SK-N-SH (cell line): ENCODE measurements around the gene CHPF. TPM values are rescaled to one million over a fixed set of nuclear protein-coding genes. Genes with fewer than 3 reads are reported as not detected.

Source experiments
- CTCF ChIA-PET: fragments of 300-600, 350-600 bp; formaldehyde crosslinking; extraction: SDS; loops from one replicate; lab custom pipeline; 2021; lab: Yijun Ruan, JAX
- POLR2A ChIA-PET: fragments of 350-600 bp; sonication (Branson Sonifier 250); formaldehyde crosslinking; extraction: SDS; loops from one replicate; lab custom pipeline; 2020; ENCODE audit warnings: antibody characterized with exemption, inconsistent platforms; lab: Yijun Ruan, JAX
- DNase-seq: peaks from one replicate; pipeline ENCODE4 v3.0.0; 2012
- H2AFZ ChIP-seq: fragments of 200-600 bp; sonication (generic); 2 replicates; pipeline ENCODE4 v1.8.1; 2016; ENCODE audit warnings: antibody characterized with exemption, mild to moderate bottlenecking, low read depth
- H3F3A ChIP-seq: fragments of 200-600 bp; sonication (generic); replicated peaks from 2 replicates; pipeline ENCODE3; 2016; ENCODE audit warnings: antibody characterized with exemption, mild to moderate bottlenecking; ENCODE audit not compliant: insufficient read depth
- H3K27ac ChIP-seq, 2 experiments: fragments of 200-500 bp in 1 of 2; fragments of 200-600 bp in 1 of 2; sonication (Bioruptor generic) in 1 of 2; sonication (generic), shearing (Covaris generic) in 1 of 2; 2 replicates each; pipeline versions ENCODE4 v1.5.1 to v1.6.1; 2014 to 2016; ENCODE audit warnings: low read depth in 2 of 2, inconsistent platforms in 1 of 2, low read length in 1 of 2, mild to moderate bottlenecking in 1 of 2, mixed read lengths in 1 of 2
- H3K27me3 ChIP-seq: fragments of 200-600 bp; sonication (generic), shearing (Covaris generic); 2 replicates; pipeline ENCODE4 v1.6.1; 2016; ENCODE audit warnings: mixed run types; ENCODE audit not compliant: insufficient read depth
- H3K36me3 ChIP-seq, 2 experiments: fragments of 200-500 bp in 1 of 2; fragments of 200-600 bp in 1 of 2; sonication (Bioruptor generic) in 1 of 2; sonication (generic) in 1 of 2; replicated peaks in 1 of 2; 2 replicates each; pipeline versions ENCODE3 to v1.5.1; 2014 to 2016; ENCODE audit warnings: low read length in 1 of 2, mild to moderate bottlenecking in 1 of 2; ENCODE audit not compliant: insufficient read depth in 2 of 2, control insufficient read depth in 1 of 2
- H3K4me1 ChIP-seq, 2 experiments: fragments of 200-500 bp in 1 of 2; fragments of 200-600 bp in 1 of 2; sonication (Bioruptor generic) in 1 of 2; sonication (generic), shearing (Covaris generic) in 1 of 2; 2 replicates each; pipeline versions ENCODE4 v1.5.1 to v1.6.1; 2014 to 2016; ENCODE audit warnings: low read depth in 1 of 2, low read length in 1 of 2, mixed run types in 1 of 2; ENCODE audit not compliant: insufficient read depth in 2 of 2, control insufficient read depth in 1 of 2
- H3K4me2 ChIP-seq: fragments of 200-600 bp; sonication (generic), shearing (Covaris generic); 2 replicates; pipeline ENCODE4 v1.6.1; 2017; ENCODE audit warnings: mixed run types
- H3K4me3 ChIP-seq, 2 experiments: fragments of 200-500 bp in 1 of 2; fragments of 200-600 bp in 1 of 2; sonication (Bioruptor generic) in 1 of 2; sonication (generic), shearing (Covaris generic) in 1 of 2; 2 replicates each; pipeline versions ENCODE4 v1.5.1 to v1.8.1; 2014 to 2016; ENCODE audit warnings: low read depth in 2 of 2, inconsistent platforms in 1 of 2, low read length in 1 of 2, mild to moderate bottlenecking in 1 of 2, mixed read lengths in 1 of 2, moderate library complexity in 1 of 2
- H3K79me2 ChIP-seq: fragments of 200-600 bp; sonication (generic); 2 replicates; pipeline ENCODE4 v1.8.1; 2017; ENCODE audit warnings: mild to moderate bottlenecking; ENCODE audit not compliant: insufficient read depth
- H3K9ac ChIP-seq: fragments of 200-600 bp; sonication (generic); 2 replicates; pipeline ENCODE4 v1.6.1; 2017; ENCODE audit warnings: mixed run types
- H3K9me2 ChIP-seq: fragments of 200-600 bp; sonication (generic); 2 replicates; pipeline ENCODE4 v1.6.1; 2017; ENCODE audit warnings: mixed run types
- H3K9me3 ChIP-seq: fragments of 200-600 bp; sonication (generic); 2 replicates; pipeline ENCODE4 v1.6.1; 2017; ENCODE audit warnings: mixed run types, mild to moderate bottlenecking, moderate library complexity
- H4K20me1 ChIP-seq: fragments of 200-600 bp; sonication (generic); 2 replicates; pipeline ENCODE4 v1.6.1; 2017; ENCODE audit warnings: mild to moderate bottlenecking, mixed run types; ENCODE audit not compliant: insufficient read depth
- CTCF ChIP-seq: fragments of 200-600 bp; sonication (generic); IDR thresholded peaks from 2 replicates; pipeline ENCODE4 v1.6.1; 2017; ENCODE audit warnings: antibody characterized with exemption, mild to moderate bottlenecking, moderate library complexity
- EZH2phosphoT487 ChIP-seq: fragments of 200-600 bp; sonication (generic); IDR thresholded peaks from 2 replicates; pipeline ENCODE4 v1.6.1; 2017; ENCODE audit warnings: low read depth, mixed run types, mild to moderate bottlenecking, antibody characterized with exemption, moderate library complexity, borderline replicate concordance
- FOXJ3 ChIP-seq: sonication (generic); formaldehyde crosslinking; IDR thresholded peaks from 2 replicates; pipeline ENCODE4 v1.5.1; 2020; ENCODE audit warnings: mild to moderate bottlenecking, missing genetic modification reagents
- FOXM1 ChIP-seq: IDR thresholded peaks from 2 replicates; pipeline ENCODE4 v1.4.0; 2012; ENCODE audit warnings: low read depth, mild to moderate bottlenecking
- MEF2A ChIP-seq: IDR thresholded peaks from 2 replicates; pipeline ENCODE4 v1.4.0; 2012; ENCODE audit warnings: low read depth, borderline replicate concordance
- MXI1 ChIP-seq: IDR thresholded peaks from 2 replicates; pipeline ENCODE4 v1.6.1; 2012; ENCODE audit warnings: mild to moderate bottlenecking, low read depth, low read length, improper control_type of control experiment
- NRF1 ChIP-seq: IDR thresholded peaks from 2 replicates; pipeline ENCODE4 v1.6.1; 2012; ENCODE audit warnings: low read depth, mild to moderate bottlenecking, low read length
- PBX3 ChIP-seq: IDR thresholded peaks from 2 replicates; pipeline ENCODE4; 2012
- RCOR1 ChIP-seq: fragments of 150-350 bp; IDR thresholded peaks from 2 replicates; pipeline ENCODE4 v1.6.1; 2017; ENCODE audit warnings: antibody characterized with exemption, low read length
- SIN3A ChIP-seq: IDR thresholded peaks from 2 replicates; pipeline ENCODE4 v1.6.1; 2012; ENCODE audit warnings: low read depth, mild to moderate bottlenecking, low read length, moderate library complexity, borderline replicate concordance
- TAF1 ChIP-seq: IDR thresholded peaks from 2 replicates; pipeline ENCODE4 v1.6.1; 2012; ENCODE audit warnings: low read depth, mild to moderate bottlenecking, low read length, moderate library complexity, borderline replicate concordance
- TCF12 ChIP-seq: IDR thresholded peaks from 2 replicates; pipeline ENCODE4 v1.4.0; 2012
- WGBS: methylation state at CpG from one replicate; pipeline ENCODE4 v1.1.6; 2017; ENCODE audit warnings: low lambda C conversion rate; 5-methylcytosine and 5-hydroxymethylcytosine counted together
- polyA plus RNA-seq, 3 experiments: library from polyadenylated mRNA; depleted of rRNA; stranded (reverse); fragments of >200 nt; gene quantifications; 2 replicates each; pipeline ENCODE4 v1.2.3, GENCODE V29; 2012
- TF ChIP-seq, protein P1 (sequence below): fragments of 150-350 bp; IDR thresholded peaks from 2 replicates; pipeline ENCODE4 v1.6.1; 2017; ENCODE audit warnings: antibody characterized with exemption, low read length, low read depth, borderline replicate concordance

Gene CHPF
- polyA plus RNA-seq, 1 of the 3 experiments (the other 2 are of a cell fraction), result 141 TPM

GRCh38 chr2:219523031-219523671, 20.5 kb downstream of the CHPF start:
- Histone ChIP-seq H3K27ac (no peak overlapping the region; a peak in 1 of 4 replicates), H3K9me3 (no peaks in the 10 kb centered on the region)
- TF ChIP-seq PBX3, result no peak
- TF ChIP-seq CTCF, result 0 out of 2 replicates have a peak, but pooled peaks have one; percentile 14
- TF ChIP-seq, all 33 proteins: peak for 1
- Histone ChIP-seq H3K9me2 (no peaks in the 10 kb centered on the region), H3K79me2 (no peaks in the 10 kb centered on the region), H3K27me3 (no peaks in the 10 kb centered on the region), H4K20me1 (no peaks in the 10 kb centered on the region), H3K4me2 (no peak overlapping the region), H3K36me3 (no peaks in the 10 kb centered on the region), H2AFZ (no peak overlapping the region), H3K4me3 (no peak overlapping the region), H3F3A (no peaks in the 10 kb centered on the region), H3K9ac (no peak overlapping the region), H3K4me1 (peaks cover 12 to 75% of the 10 kb centered on the region in 2 experiments; a peak in 2 of 4 replicates)
- CTCF ChIA-PET, result interaction anchor here (1.3 to 62.1 kb wide), 5 partner anchors 18 to 122 kb away, joined by 3 to 2824 read pairs (median 168); partner anchors contain the start of genes ASIC4, CHPF, GMPPA and TMEM198
- 94% methylated on average over 20 of the region's 24 CpGs for WGBS
- DNase-seq, result no peak
- POLR2A ChIA-PET, result interaction anchor here (8.0 kb wide), 1 partner anchor 11 kb away, joined by 210 read pairs; the partner anchor contains the start of gene ASIC4

GRCh38 chr2:219522111-219523030, 21.2 kb downstream of the CHPF start:
- no peaks in the 10 kb centered on the region for H3K79me2 ChIP-seq
- no peak for DNase-seq
- H2AFZ ChIP-seq, result no peak overlapping the region
- H3K4me1 ChIP-seq, result peaks cover 12 to 76% of the 10 kb centered on the region in 2 experiments; a peak in 2 of 4 replicates
- no peaks in the 10 kb centered on the region for H3K9me2 ChIP-seq
- no peak overlapping the region for H3K4me2 ChIP-seq
- H3K9me3 ChIP-seq, result no peaks in the 10 kb centered on the region
- 71% methylated on average over 40 of the region's 70 CpGs for WGBS
- 0 out of 2 replicates have a peak, but pooled peaks cover under 1% of the 10 kb centered on the region for H3K27me3 ChIP-seq
- no peak overlapping the region for H3K4me3 ChIP-seq
- ChIA-PET CTCF (interaction anchor here (0.8 to 62.1 kb wide), 8 partner anchors 7 to 121 kb away, joined by 3 to 2824 read pairs (median 88); partner anchors contain the start of genes ASIC4, CHPF, GMPPA and TMEM198), POLR2A (interaction anchor here (1.4 to 8.0 kb wide), 2 partner anchors 10 kb away, joined by 4 to 210 read pairs; partner anchors contain the start of gene ASIC4)
- H3K9ac ChIP-seq, result no peak overlapping the region
- no peaks in the 10 kb centered on the region for H4K20me1 ChIP-seq
- H3F3A ChIP-seq, result no peaks in the 10 kb centered on the region
- H3K27ac ChIP-seq, result peak overlapping the region in 1 of 2 experiments; percentile 90; a peak in 2 of 4 replicates
- H3K36me3 ChIP-seq, result no peaks in the 10 kb centered on the region
- no peak for TF ChIP-seq FOXM1
- TF ChIP-seq MEF2A, result no peak
- no peak for TF ChIP-seq NRF1
- TF ChIP-seq RCOR1, result no peak
- no peak for TF ChIP-seq TCF12
- TF ChIP-seq TAF1, result no peak
- TF ChIP-seq MXI1, result no peak
- TF ChIP-seq FOXJ3 (CRISPR knock-in tag), result no peak
- TF ChIP-seq SIN3A, result no peak
- no peak for TF ChIP-seq EZH2phosphoT487
- TF ChIP-seq, protein P1, sequence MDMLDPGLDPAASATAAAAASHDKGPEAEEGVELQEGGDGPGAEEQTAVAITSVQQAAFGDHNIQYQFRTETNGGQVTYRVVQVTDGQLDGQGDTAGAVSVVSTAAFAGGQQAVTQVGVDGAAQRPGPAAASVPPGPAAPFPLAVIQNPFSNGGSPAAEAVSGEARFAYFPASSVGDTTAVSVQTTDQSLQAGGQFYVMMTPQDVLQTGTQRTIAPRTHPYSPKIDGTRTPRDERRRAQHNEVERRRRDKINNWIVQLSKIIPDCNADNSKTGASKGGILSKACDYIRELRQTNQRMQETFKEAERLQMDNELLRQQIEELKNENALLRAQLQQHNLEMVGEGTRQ, result no peak
- TF ChIP-seq CTCF, result no peak
